Panc1 (cell line): ENCODE data around the gene MID1IP1. TPM values are rescaled to one million over a fixed set of nuclear protein-coding genes. Genes with fewer than 3 reads are reported as not detected.

Source experiments
- ATAC-seq: fragments of 200-7000 bp; cut with Tn5 transposase; 2 replicates; pipeline ENCODE4 v1.9.1; 2020; ENCODE audit warnings: mild to moderate bottlenecking, moderate library complexity
- BruUV-seq: library from RNA; stranded (reverse); fragments of 400-500 nt; replicated peaks from 2 replicates; lab custom pipeline; 2021; lab: Mats Ljungman, UMichigan
- CTCF ChIA-PET: fragments of 300-600 bp; sonication (Branson Sonifier 250); formaldehyde crosslinking; loops from one replicate; lab custom pipeline; 2022; ENCODE audit warnings: antibody characterized with exemption; lab: Charles Lee
- POLR2A ChIA-PET: fragments of 300-600 bp; sonication (Branson Sonifier 250); formaldehyde crosslinking; loops from one replicate; lab custom pipeline; 2022; ENCODE audit warnings: antibody characterized with exemption; lab: Charles Lee
- DNase-seq: peaks from one replicate; pipeline ENCODE4 v3.0.0-alpha.2; 2010; ENCODE audit warnings: low read depth, low spot score
- H3K27ac ChIP-seq: 2 replicates; pipeline ENCODE4 v1.5.1; 2011; ENCODE audit warnings: mild to moderate bottlenecking, low read length, inconsistent platforms
- H3K27me3 ChIP-seq: fragments of 200-500 bp; sonication (Bioruptor generic); 2 replicates; pipeline ENCODE4 v1.6.0; 2014; ENCODE audit warnings: low read length, inconsistent platforms; ENCODE audit not compliant: control insufficient read depth, insufficient read depth
- H3K36me3 ChIP-seq: fragments of 200-500 bp; sonication (Bioruptor generic); 2 replicates; pipeline ENCODE4 v1.5.1; 2014; ENCODE audit warnings: inconsistent platforms, mild to moderate bottlenecking, low read length, moderate library complexity; ENCODE audit not compliant: control insufficient read depth, insufficient read depth
- H3K4me1 ChIP-seq: 2 replicates; pipeline ENCODE4 v1.5.1; 2011; ENCODE audit warnings: inconsistent platforms, mild to moderate bottlenecking, low read length, moderate library complexity; ENCODE audit not compliant: control insufficient read depth, insufficient read depth
- H3K4me3 ChIP-seq, 2 experiments: 2 replicates each; pipeline ENCODE4 v1.5.1; 2011 to 2012; ENCODE audit warnings: low read depth in 2 of 2, low read length in 2 of 2, mild to moderate bottlenecking in 2 of 2, inconsistent platforms in 1 of 2, moderate library complexity in 1 of 2
- H3K9me3 ChIP-seq: fragments of 200-500 bp; sonication (Bioruptor generic); 2 replicates; pipeline ENCODE4 v1.5.1; 2014; ENCODE audit warnings: low read depth, mild to moderate bottlenecking, inconsistent platforms, low read length, moderate library complexity; ENCODE audit not compliant: control insufficient read depth, insufficient read depth
- POLR2AphosphoS5 ChIP-seq: IDR thresholded peaks from 2 replicates; pipeline ENCODE4 v1.6.1; 2012; ENCODE audit warnings: mild to moderate bottlenecking, low read depth, low read length, moderate library complexity
- REST ChIP-seq, 2 experiments: IDR thresholded peaks; 2 replicates each; pipeline ENCODE4 v1.6.1; 2011 to 2012; ENCODE audit warnings: low read depth in 2 of 2, control low read depth in 1 of 2, low read length in 1 of 2, mild to moderate bottlenecking in 1 of 2, moderate library complexity in 1 of 2; ENCODE audit not compliant: insufficient read depth in 1 of 2
- SIN3A ChIP-seq: IDR thresholded peaks from 2 replicates; pipeline ENCODE4 v1.6.1; 2012; ENCODE audit warnings: low read depth, mild to moderate bottlenecking, low read length, moderate library complexity, borderline replicate concordance; ENCODE audit not compliant: insufficient read depth
- TCF7L2 ChIP-seq: IDR thresholded peaks from 2 replicates; pipeline ENCODE4 v1.6.1; 2011; ENCODE audit warnings: mild to moderate bottlenecking, low read depth, low read length, inconsistent platforms
- in situ Hi-C: cut with HindIII; loops from 2 replicates; pipeline ENCODE4 v1.10.0; 2016; ENCODE audit warnings: low sequenced_read_pairs, low pct_unique_long_range_greater_than_20kb
- intact Hi-C: fragments of 100-400 bp; cut with micrococcal nuclease; formaldehyde crosslinking; loops from one replicate; pipeline ENCODE4 v1.10.0; 2022; ENCODE audit not compliant: unreplicated experiment
- total RNA-seq: library from RNA; stranded (reverse); gene quantifications from one replicate; pipeline ENCODE4 v1.2.1, GENCODE V29; 2021; ENCODE audit not compliant: unreplicated experiment
- TF ChIP-seq, protein P1 (sequence below): fragments of 450-650 bp; IDR thresholded peaks from 2 replicates; pipeline ENCODE4 v1.5.1; 2017; ENCODE audit warnings: mild to moderate bottlenecking

MID1IP1 gene
- total RNA-seq, 1 experiment from 2014 or later = 14.0 TPM

GRCh38 chrX:38754818-38755718 lies 46.2 kb upstream of the MID1IP1 start:
- ChIA-PET POLR2A (no interaction called here), CTCF (no interaction called here)
- Histone ChIP-seq H3K27me3 (no peaks in the 10 kb centered on the region), H3K27ac (no peak overlapping the region), H3K4me3 (no peak overlapping the region), H3K36me3 (no peaks in the 10 kb centered on the region), H3K4me1 (no peaks in the 10 kb centered on the region), H3K9me3 (no peaks in the 10 kb centered on the region)
- BruUV-seq = no TSS peak
- intact Hi-C loops = no loop called here
- TF ChIP-seq TCF7L2 = no peak
- TF ChIP-seq REST (IDR thresholded peaks at IDR 0.05; ENCODE audit: insufficient read depth in 1 of 2, low read depth in 2 of 2, low read length in 1 of 2) = no peak
- TF ChIP-seq POLR2AphosphoS5 = no peak
- DNase-seq (no peak), ATAC-seq (no peak)
- in situ Hi-C loops = no loop called here

GRCh38 chrX:38760883-38761282 lies 40.4 kb upstream of the MID1IP1 start:
- Histone ChIP-seq H3K9me3 (no peaks in the 10 kb centered on the region), H3K4me1 (no peaks in the 10 kb centered on the region), H3K27me3 (no peaks in the 10 kb centered on the region), H3K36me3 (no peaks in the 10 kb centered on the region), H3K27ac (no peak overlapping the region), H3K4me3 (no peak overlapping the region)
- POLR2A ChIA-PET = no interaction called here
- BruUV-seq = no TSS peak
- TF ChIP-seq, protein P1, sequence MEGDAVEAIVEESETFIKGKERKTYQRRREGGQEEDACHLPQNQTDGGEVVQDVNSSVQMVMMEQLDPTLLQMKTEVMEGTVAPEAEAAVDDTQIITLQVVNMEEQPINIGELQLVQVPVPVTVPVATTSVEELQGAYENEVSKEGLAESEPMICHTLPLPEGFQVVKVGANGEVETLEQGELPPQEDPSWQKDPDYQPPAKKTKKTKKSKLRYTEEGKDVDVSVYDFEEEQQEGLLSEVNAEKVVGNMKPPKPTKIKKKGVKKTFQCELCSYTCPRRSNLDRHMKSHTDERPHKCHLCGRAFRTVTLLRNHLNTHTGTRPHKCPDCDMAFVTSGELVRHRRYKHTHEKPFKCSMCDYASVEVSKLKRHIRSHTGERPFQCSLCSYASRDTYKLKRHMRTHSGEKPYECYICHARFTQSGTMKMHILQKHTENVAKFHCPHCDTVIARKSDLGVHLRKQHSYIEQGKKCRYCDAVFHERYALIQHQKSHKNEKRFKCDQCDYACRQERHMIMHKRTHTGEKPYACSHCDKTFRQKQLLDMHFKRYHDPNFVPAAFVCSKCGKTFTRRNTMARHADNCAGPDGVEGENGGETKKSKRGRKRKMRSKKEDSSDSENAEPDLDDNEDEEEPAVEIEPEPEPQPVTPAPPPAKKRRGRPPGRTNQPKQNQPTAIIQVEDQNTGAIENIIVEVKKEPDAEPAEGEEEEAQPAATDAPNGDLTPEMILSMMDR = no peak
- no peak for TF ChIP-seq POLR2AphosphoS5
- no peak for TF ChIP-seq SIN3A
- TF ChIP-seq TCF7L2 = no peak
- TF ChIP-seq REST (IDR thresholded peaks at IDR 0.05; ENCODE audit: insufficient read depth in 1 of 2, low read depth in 2 of 2, low read length in 1 of 2) = no peak
- CTCF ChIA-PET = no interaction called here
- no peak for DNase-seq
- no peak for ATAC-seq
- in situ Hi-C loops (no loop called here), intact Hi-C loops (no loop called here)
